ENCODE measurements around the gene GNS. TPM values are rescaled to one million over a fixed set of nuclear protein-coding genes. Genes with fewer than 3 reads are reported as not detected.

Gene GNS
- total and polyA plus RNA-seq, 10 of the 15 experiments (the other 5 are each of a cell fraction or from before 2014, with no cell fraction given): 4.1 to 33.8 (median 19.1) TPM

GRCh38 chr12:64700532-64700931, 58.7 kb downstream of the GNS start:
- DNase-seq (ENCODE audit: low read depth, low spot score): no peak
- ChIA-PET RAD21 (ENCODE audit: unreplicated experiment) (interaction anchor here (1.1 kb wide), 1 partner anchor 151 kb away, joined by 5 read pairs; no protein-coding TSS in a partner anchor), POLR2A (interaction anchor here (1.2 kb wide), 1 partner anchor 91 kb away, joined by 3 read pairs; no protein-coding TSS in a partner anchor), SMC1A (ENCODE audit: uncharacterized antibody, unreplicated experiment) (interaction anchor here (0.8 to 3.1 kb wide), 5 partner anchors 10 to 151 kb away, joined by 3 to 14 read pairs (median 4); no protein-coding TSS in a partner anchor), CTCF (interaction anchor here (0.6 to 4.2 kb wide), 4 partner anchors 14 to 151 kb away, joined by 3 to 45 read pairs (median 4); no protein-coding TSS in a partner anchor)
- Histone ChIP-seq H3K4me3 (no peak overlapping the region), H3K9me3 (replicated peaks; ENCODE audit: control insufficient read depth, insufficient read depth, low read length) (no peaks in the 10 kb centered on the region), H3K36me3 (ENCODE audit: control insufficient read depth in 2 of 2, insufficient read depth in 2 of 2, low read length in 1 of 2) (peaks cover 2 to 7% of the 10 kb centered on the region in 2 experiments; a peak in 3 of 4 replicates), H3K4me1 (ENCODE audit: control insufficient read depth, insufficient read depth, low read length) (0 out of 2 replicates have a peak, but pooled peaks cover 3% of the 10 kb centered on the region), H4K20me1 (ENCODE audit: control insufficient read depth, insufficient read depth) (no peaks in the 10 kb centered on the region), H3K79me2 (ENCODE audit: control insufficient read depth, insufficient read depth, low read length) (0 out of 2 replicates have a peak, but pooled peaks cover 2% of the 10 kb centered on the region), H3K27ac (ENCODE audit: control insufficient read depth, insufficient read depth) (no peak overlapping the region), H3K9ac (ENCODE audit: control insufficient read depth, insufficient read depth, low read length) (no peak overlapping the region), H3K4me2 (ENCODE audit: control insufficient read depth, insufficient read depth) (no peak overlapping the region), H3K27me3 (replicated peaks in 1 of 2; ENCODE audit: control insufficient read depth in 2 of 2, insufficient read depth in 2 of 2, low read length in 1 of 2) (no peaks in the 10 kb centered on the region), H2AFZ (ENCODE audit: control insufficient read depth, low read depth, low read length) (no peak overlapping the region)
- in situ Hi-C loops (cut with MboI) (loop anchor here (5.0 kb wide), 1 partner anchor 143 kb away; no protein-coding TSS in a partner anchor), intact Hi-C loops (cut with micrococcal nuclease; ENCODE audit: unreplicated experiment) (no loop called here)
- TF ChIP-seq RAD21 (IDR thresholded peaks at IDR 0.05; ENCODE audit: insufficient read depth, low read depth, low read length): no peak
- TF ChIP-seq HDAC6 (IDR thresholded peaks at IDR 0.05; ENCODE audit: unreplicated experiment): no peak
- no peak for TF ChIP-seq MLLT1 (IDR thresholded peaks at IDR 0.05)
- no peak for TF ChIP-seq KAT2A (conservative IDR thresholded peaks at IDR 0.05; ENCODE audit: control insufficient read depth, low read depth, low read length)
- no peak for TF ChIP-seq SMAD1 (IDR thresholded peaks at IDR 0.05; ENCODE audit: low read depth, partially characterized antibody)
- TF ChIP-seq IRF4 (IDR thresholded peaks at IDR 0.05; ENCODE audit: low read depth, low read length): no peak
- no peak for TF ChIP-seq ZBTB40 (IDR thresholded peaks at IDR 0.05; ENCODE audit: borderline replicate concordance)
- no peak for TF ChIP-seq CBFB (IDR thresholded peaks at IDR 0.05; ENCODE audit: low read depth)
- no peak for TF ChIP-seq YBX1 (IDR thresholded peaks at IDR 0.05)
- no peak for TF ChIP-seq NRF1 (conservative IDR thresholded peaks at IDR 0.05; ENCODE audit: low read depth, low read length)
- no peak for TF ChIP-seq E2F4 (IDR thresholded peaks at IDR 0.05; ENCODE audit: low read depth, low read length)
- TF ChIP-seq IKZF1 (conservative IDR thresholded peaks at IDR 0.05): no peak
- TF ChIP-seq HCFC1 (IDR thresholded peaks at IDR 0.05; ENCODE audit: low read length): no peak
- no peak for TF ChIP-seq SP1 (IDR thresholded peaks at IDR 0.05; ENCODE audit: low read depth, low read length)
- TF ChIP-seq POLR2AphosphoS5 (IDR thresholded peaks at IDR 0.05; ENCODE audit: low read length): no peak
- TF ChIP-seq ZSCAN29 (IDR thresholded peaks at IDR 0.05): no peak
- BruUV-seq (replicated peaks): no TSS peak
- WGBS (ENCODE audit: insufficient coverage, insufficient replicate concordance, low lambda C conversion rate, missing lambda C conversion rate): 50% methylated on average over 1 of the region's 1 CpG
- ATAC-seq: no peak
- FAIRE-seq: no peak

Measured in GM12878 (cell line).